Testis (tissue), 2 donors: ENCODE measurements around the gene EEFSEC.

ENCODE experiments used
- CTCF ChIP-seq, 3 experiments: fragments of 450-650 bp in 2 of 3; fragments of 200-600 bp in 1 of 3; sonication (generic) in 1 of 3; IDR thresholded peaks; one replicate each; pipeline ENCODE4 v1.5.1; 2016 to 2019; ENCODE audit warnings: antibody characterized with exemption in 3 of 3, mild to moderate bottlenecking in 2 of 3, moderate library complexity in 1 of 3
- POLR2A ChIP-seq: fragments of 450-650 bp; IDR thresholded peaks from one replicate; pipeline ENCODE4 v1.6.1; 2017; ENCODE audit warnings: antibody characterized with exemption, mild to moderate bottlenecking, moderate library complexity

DNA sequence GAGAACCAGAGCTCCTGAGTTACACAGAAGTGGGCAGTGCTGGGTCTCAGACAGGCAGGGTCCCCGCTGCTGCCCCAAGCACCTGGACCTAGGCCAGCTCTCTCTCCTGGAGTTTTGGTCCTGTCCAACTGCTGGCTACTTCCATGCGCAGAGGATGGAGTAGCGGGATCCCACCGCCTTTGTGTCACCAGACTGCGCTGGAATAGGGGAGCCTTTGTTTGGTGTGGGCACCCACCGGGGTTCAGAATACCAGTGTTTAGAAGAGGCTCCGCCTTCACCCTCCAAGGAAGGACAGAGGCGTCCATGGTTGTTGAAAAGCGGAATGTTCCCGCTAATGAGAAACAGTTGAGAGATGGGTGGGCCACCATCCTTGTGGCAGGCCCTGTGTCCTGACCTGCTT, 159.0 kb downstream of the EEFSEC start:
- TF ChIP-seq POLR2A (no peak), CTCF (IDR thresholded peaks at IDR 0.05) (no peak)
